Measurements from ENCODE around the gene PRADC1.

- TF ChIP-seq EGR1 (IDR thresholded peaks at IDR 0.05; ENCODE audit: low read depth in 2 of 2) (no peak), CTCF (IDR thresholded peaks at IDR 0.05; ENCODE audit: low read depth, low read length, missing input control) (no peak), RXRA (IDR thresholded peaks at IDR 0.05) (no peak), ZBTB33 (IDR thresholded peaks at IDR 0.05) (no peak), HNF4A (conservative IDR thresholded peaks at IDR 0.05) (no peak), YY1 (IDR thresholded peaks at IDR 0.05) (no peak)
Observed at GRCh38 chr2:73255907-73256617, 23.0 kb upstream of the PRADC1 start.

Data from liver (tissue), 3 donors.